GM18909 (cell line): ENCODE results near the gene CDK14.

Experiments
- ATAC-seq: cut with Tn5 transposase; IDR thresholded peaks from one replicate; pipeline ENCODE4 v1.9.1; 2021; ENCODE audit warnings: mild to moderate bottlenecking; ENCODE audit not compliant: unreplicated experiment, poor library complexity

The CDK14 gene

DNA sequence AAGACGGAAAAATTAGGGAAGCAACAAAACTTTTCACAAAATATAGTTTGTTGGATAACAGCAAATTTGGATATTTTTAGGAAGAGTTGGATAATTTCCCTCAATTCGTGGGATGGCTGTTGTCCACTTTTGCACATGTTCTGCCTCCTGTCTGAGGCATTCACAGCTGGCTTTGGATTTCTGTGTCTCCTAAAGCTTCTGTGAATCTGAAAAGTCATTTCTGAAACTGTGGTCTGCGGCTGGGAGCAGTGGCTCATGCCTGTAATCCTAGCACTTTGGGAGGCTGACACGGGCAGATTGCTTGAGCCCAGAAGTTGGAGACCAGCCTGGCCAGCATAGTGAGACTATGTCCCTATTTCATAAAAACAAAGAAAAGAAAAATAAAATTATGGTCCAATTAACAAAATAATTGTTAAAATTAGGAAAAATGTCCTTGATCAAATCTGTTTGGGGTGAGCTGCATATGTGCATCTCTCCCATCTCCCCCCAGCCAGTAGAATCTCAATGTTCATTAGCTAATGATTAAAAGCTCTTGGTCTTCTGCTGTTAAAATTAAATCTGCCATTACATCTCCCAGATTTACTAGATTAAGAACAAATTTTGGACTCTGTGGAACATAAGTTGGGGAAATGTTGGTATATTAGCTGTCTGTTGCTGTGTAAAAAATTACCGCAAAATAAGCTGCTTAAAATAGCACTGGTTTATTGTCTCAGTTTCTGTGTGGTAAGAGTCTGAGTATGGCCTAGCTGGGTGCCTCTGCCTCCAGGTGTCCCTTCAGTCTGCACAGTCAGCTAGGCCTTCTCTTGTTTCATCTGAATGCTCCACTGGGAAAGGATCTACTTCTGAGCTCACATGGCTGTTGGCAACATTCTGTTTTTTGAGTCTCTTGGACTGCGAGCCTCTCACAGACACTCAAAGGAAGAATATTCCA is 336.1 kb downstream of the CDK14 start:
- peak; percentile 98 for ATAC-seq

DNA sequence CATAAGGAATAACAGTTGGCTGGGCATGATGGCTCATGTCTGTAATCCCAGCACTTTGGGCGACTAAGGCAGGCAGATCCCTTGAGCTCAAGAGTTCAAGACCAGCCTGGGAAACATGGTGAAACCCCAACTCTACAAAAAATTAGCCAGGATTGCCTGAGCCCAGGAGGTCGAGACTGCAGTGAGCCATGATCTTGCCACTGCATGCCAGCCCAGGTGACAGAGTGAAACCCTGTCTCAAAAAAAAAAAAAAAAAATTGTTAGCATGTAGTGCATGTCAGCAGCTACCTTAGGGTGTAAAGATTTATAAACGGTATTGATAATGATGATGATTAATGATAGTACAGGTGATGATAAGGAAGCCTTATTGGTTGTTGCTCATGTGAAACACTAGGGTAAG is 336.9 kb downstream of the CDK14 start:
- peak; percentile 25 for ATAC-seq

DNA sequence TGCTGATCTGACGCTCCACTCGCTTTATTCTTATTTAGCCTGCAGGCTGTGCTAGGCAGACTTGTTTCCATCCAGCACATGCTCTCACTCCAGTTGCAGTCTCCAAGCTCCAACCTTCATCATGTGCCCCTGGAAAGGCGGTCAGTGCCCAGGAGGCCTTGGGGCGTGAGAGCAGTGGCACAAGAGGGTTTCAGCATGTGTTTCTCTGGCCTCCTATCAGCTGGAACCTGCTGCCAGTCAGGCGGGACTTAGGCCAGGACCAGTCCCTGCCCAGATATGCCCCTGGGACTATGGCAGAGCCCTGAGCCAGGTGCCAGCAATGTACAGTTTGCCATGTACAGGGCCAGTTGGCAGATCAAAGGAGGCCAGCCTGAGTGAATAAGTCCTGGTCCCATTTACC is 337.9 kb downstream of the CDK14 start:
- ATAC-seq, result no peak

DNA sequence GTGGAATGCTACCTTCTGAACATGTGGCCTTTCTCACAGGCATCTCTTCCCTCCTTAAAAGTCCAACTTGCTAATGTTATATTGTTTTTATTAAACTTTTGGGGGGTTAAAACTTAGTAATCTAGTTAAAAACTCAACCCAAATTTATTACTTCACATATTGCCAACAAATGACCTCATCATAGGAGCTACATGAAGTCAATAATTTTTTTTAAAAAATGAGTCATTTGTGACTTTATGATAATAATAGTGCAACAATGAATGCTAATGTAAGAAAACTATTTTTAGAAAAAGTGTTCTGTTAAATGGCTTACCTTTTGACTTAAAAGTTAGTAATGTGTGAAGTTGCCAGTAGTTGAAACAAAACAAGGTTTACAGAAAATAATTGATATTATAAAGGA is 342.2 kb downstream of the CDK14 start:
- ATAC-seq, result no peak

DNA sequence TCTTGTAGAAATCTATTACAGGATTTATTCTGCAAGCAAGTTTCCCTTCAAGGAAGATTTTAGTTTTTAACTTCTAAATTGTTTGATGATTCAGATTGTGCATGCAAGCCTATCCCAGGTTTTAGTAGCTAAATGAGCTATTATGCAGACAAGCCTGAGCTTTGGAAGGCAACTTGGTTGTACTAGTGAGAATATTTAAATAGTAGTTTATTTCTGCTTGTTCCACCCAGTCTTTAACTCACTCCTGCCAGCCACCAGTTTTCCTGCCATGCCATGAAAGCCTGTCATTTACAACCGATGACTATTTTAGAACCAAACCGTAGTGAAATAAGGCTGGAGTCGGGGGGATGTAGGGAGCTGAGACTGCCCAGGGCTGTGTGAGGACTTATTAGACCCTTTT is 343.5 kb downstream of the CDK14 start:
- no peak for ATAC-seq

DNA sequence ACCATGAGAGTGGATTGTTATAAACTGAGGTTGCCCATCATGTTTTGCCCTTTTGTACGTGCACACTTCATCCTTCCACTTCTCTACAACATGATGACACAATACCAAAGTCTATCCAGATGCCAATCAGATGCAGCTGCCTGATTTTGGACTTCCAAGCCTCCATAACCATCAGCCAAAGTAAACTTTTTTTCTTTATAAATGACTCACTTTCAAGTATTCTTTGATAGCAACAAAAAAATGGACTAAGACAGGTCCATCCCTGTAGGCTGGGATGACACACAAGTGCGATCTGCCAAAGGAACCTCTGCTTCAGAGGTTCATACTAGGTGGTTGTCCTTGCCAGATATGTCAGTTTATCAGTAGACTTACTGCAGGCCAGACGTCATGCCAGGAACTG is 347.9 kb downstream of the CDK14 start:
- ATAC-seq, result no peak

DNA sequence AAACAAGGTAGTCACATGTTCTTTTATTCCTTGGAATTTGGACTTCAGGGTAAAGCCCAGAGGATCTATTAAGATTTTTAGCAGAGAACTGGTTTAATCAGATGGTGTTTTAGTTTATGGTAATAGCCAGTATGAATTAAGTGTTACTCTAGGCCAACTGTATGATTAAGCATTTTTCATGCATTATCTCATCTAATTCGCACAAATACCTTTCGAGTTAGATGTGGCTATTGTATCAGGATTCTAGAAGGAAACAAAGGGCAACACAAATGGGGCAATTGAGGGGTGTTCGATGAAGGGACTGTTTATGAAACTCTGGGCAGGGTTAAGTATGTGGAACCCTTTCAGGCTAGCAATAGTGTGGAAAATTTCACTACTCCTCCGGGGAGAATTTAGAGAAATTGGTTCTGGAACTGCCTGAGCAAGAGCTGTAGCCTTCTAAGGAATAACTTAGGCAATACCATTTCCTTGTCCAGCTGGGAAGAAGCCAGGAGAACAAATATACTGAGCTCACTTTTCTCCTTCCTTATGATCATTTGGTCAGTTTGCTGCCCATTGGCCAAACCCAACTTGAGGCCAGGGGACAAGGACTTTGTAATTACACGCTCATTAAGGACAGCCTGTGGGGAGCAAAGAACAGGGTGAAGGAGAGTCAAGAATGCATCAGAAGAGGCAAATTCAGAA is 349.1 kb downstream of the CDK14 start:
- ATAC-seq, result no peak

DNA sequence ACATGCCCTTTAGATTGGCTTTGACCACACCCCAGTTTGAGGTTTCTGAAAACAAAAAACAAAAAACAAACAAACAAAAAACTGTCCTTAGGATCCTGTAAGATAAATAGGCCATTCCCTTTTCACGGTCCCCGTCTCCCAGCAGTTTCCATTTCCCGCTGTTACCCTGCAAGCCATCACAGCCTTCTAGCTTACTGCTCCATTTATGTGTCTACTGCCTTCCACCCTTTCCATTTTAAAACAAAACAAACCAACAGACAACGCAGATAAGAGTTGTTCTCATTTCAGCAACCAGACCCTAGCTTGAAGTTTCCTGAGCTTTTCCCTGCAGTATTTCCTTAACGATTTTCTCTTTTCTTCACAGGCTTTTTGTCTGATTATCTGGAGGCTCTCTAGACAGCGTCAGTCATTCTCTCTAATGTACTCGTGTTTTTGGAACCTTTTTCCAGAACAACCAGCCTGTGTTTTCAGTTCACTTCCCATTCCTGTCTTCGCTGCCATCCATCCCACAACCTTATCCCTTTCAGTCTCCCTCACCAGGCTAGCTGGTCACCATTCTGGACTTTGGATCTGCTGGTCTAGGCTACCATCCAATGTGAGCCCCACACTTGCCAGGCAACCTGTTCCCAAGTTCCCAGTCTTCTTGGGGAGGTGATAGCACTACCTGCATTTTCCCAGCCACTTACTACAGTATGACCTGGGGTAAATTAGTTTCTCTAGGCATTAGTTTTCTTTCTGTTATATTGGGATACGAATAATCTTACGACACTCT is 350.8 kb downstream of the CDK14 start:
- no peak for ATAC-seq

DNA sequence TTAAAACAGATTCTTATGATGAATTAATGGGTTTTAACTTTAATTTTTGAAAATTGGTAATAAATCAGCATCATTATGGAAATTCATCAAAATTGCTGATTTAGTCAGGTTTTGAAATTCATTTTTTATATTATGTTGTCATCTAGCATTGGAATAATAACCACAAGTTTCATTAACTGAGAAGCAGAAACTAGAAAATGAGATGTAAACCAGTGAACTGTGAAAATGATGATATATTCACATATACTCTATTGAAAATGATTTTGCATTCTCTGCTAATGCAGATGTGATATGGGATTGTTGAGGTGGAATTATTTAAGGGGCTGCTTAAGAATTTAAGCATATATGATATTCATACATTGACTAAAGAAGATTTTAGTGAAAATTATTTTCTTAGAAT is 352.0 kb downstream of the CDK14 start:
- ATAC-seq, result no peak

DNA sequence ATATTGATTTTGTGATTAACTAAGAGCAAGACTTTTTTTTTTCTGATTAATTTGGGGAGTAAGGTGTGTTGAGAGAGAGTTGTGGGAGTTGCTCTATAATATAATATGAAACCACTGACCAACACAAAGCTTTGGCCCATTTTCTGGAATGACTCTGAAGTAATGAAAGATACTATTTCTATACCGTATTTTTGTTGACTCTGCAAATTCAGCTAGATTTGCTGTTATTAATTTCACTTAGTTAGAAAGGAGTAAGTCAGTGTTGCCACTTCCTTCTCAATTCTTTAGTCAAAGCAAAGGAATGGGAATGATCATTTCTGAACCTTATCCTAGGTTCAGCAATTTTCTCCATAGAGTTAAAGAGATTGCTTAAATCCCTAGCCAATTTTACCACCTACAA is 355.1 kb downstream of the CDK14 start:
- ATAC-seq, result no peak

DNA sequence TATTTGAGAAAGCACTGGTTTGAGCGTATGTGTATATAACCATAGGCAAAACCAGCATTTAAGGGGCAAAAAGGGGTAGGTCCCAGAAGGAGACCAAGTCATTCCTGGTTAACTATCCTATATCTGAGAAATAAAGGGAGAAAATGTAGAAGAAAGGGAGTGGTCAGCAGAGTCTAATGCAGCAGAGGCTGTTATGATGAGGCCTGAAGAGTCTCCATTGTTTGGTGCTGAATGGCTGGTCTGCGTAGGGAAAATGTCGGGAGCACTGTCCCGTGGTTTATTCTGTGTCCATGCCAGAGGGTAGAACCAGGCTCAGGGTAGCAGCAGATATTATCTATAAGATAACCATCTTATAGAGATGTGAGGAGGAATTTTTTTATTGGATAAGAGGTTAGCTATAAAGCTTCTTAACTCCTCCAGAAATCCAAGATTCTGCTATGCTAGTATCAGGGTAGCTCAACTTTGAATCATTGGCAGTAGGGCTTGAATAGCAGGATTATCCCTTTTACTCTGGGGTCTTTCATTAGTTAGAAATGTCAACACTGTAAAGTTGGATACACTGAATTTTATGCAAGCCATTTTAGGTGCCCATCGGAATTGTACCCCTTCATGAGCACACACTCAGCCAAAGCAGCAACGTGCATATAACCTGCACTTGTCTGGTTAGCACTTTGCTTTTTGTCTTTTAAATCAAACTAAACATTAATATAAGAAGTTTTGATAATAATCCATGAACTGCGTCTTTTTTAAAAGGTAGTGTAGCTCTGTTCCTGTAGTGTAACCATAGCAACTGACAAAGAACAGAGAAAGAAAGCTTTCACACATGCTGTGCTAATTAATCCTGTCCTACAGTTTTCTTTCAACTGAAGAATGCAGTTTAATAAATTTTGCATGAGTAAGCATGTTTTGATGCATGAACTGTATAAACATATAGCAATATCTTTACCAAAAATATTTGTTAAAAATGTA is 356.1 kb downstream of the CDK14 start:
- ATAC-seq, result no peak

DNA sequence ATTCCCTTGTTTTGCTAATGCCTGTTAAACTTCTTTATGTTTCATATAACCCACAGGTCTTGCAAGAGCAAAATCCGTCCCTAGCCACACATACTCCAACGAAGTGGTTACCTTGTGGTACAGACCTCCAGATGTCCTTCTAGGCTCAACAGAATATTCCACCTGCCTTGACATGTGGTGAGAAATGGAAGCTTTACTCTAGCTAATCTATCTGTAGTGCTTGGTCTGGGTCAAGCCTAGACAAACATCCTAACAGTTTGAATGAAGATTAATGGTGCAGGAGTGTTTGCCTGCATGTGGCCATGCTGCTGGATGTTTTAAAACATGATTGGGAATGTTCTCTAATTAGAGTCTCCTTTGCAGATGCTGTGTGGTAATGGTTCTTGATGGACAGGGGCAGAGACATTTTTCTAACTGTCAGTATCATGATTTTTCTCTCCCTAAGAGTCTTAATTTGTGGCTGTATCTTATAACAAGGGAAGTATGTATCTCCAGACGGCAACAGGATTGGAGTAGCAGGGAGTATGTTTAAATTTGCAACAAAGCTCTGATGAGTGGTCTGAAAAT is 359.6 kb downstream of the CDK14 start:
- no peak for ATAC-seq

DNA sequence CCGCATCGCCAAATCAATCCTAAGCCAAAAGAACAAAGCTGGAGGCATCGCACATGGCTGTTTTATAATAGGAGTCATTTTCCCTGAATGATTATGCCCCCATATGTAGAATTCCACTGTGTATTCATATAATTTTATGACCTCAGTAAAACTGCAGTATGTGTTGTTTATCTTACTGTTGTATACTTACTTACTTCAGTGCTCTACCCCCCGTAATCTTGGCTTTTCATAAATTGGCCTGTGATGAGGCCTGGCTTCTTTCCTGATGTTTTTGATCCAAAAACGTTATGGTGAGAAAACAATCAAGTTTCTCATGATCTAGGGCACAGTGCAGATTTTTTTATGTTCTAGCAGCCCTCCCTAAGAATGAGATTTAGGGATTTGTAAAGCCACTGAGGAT is 361.8 kb downstream of the CDK14 start:
- no peak for ATAC-seq

DNA sequence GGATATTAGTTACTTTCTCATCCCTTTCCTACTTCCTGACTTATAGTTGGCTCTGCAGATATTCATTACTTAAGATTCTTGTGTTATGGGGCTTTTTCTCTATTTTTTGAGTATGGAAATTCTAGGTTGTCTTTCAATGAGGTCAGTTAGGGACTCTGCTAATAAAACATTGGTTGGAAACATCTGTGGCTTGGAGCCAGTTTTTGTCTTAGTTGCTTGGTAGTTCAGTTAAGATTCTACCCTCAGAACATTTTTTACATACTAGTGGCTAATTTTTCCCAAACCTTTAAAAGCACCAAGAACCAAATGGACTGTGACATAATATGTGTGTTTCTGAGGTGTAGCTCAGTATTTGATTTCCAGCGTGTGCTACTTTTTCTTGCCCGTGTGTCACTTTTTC is 362.5 kb downstream of the CDK14 start:
- ATAC-seq, result no peak

DNA sequence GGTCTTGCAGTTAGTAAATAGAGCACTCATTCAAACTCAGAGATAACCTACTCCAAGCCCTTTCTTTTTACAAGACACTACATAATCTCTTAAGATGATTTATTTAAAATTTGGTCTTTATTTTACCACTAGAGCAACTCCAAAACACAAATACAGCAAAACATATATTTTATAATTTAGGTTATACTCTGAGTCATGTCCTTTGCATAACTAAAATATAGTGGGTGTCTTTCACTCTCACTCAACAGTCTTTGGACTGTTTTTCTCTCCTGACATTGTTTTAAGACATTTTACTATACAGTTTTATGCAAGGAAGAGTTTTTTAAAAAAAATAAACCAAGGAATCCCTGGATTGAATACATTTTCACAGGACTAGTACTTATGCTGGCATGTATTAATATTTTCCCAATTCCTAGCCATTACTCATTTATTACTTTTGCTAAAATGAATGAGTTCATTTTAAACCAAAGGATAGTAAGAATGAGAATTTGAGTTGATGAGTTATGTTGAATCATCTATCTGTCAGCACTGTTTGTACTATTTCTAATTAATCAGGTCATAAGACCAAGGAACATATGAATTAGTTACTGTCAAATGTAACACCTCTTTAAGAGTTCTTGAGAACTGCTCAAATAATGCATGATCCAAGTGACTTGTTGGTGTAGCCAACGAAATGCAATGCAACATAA is 365.1 kb downstream of the CDK14 start:
- ATAC-seq, result no peak

DNA sequence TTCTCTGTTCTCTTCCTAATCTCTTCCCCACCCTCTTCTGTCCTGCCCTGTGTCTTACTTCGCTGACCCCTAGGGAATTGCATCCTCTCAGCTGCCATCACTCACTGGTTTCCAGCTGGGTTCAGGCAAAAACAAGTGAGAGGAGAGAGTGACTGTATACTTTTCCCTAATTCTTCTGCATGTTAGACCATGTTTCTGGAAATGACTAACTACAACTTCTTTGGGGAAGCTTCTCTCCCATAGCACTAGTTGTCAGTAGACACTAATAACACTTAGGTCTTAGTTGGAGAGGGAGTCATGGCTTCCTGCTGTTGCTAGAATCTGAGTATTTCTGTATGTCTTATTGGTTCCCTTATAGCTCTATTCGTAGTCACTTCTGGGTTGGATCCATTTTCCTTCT is 369.1 kb downstream of the CDK14 start:
- no peak for ATAC-seq

DNA sequence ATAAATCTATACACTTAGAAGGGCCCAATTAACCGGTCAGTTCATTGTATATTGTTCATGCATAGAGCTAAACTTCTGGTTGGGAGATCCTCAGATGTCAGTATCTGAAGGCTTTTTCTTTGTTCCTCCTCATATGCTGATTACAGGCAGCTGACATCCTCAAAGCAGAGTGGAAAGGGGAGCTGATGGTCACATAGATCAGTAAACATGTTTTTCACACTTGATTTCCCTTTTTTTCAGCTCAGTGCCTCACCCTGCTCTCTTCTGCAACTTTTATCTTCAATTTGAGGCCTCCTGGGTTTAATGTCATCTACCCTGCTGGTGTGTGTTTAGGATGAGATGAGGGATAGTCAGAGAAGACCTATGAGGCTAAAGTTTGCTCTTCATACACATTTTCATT is 370.2 kb downstream of the CDK14 start:
- no peak for ATAC-seq

DNA sequence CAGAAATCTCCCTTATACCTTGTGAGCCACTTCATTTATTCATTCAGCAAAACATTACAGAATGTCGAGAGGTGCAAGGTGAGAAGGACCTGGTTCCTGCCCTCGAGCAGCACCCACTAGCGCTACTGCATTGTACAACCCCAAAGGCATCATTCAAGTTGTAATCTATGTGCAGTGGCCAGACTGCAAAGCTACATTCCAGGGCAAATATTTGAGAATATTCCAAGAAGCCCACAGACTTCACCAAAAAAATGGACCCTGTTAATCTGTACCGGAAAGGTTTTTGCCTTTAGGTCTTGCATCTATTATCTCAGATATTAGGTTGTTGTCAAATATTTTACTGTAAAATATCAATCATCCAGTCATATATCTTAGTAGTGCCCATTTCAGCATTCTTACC is 372.8 kb downstream of the CDK14 start:
- ATAC-seq, result no peak

DNA sequence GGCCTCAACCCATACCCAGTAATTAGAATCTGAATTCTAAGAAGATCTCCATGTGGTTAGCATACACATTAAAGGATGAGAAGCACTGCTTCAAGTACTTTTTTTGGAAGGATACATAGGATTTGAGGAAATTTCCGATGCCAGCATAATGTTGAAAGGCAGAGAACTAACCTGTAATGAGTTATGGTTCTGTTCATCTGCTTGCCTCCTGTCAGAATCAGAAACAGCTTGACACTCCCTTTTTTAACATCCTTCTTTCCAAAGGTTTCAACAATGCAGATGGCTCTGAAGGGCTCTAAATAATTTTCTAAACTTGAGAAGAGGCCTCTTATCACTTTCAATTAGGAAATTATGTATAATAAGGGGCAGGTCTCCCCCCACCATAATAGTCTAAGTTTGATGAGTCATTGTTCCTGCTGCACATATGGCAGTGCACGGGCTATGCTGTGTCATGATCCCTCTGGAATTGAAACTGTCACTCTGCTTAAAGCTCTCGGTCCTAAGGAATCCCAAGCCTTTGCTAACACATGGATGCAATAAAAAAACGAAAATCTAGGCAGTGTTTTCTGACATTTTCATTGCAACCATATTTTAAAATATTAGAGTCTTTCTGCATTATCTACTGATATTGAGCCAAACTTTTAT is 376.9 kb downstream of the CDK14 start:
- ATAC-seq, result no peak
